HG03457 (cell line): Measurements from ENCODE around the gene ACOT7.

ENCODE experiments used
- ATAC-seq: cut with Tn5 transposase; IDR thresholded peaks from one replicate; pipeline ENCODE4 v1.9.1; 2021; ENCODE audit warnings: moderate number of reproducible peaks; ENCODE audit not compliant: unreplicated experiment

Gene ACOT7

DNA sequence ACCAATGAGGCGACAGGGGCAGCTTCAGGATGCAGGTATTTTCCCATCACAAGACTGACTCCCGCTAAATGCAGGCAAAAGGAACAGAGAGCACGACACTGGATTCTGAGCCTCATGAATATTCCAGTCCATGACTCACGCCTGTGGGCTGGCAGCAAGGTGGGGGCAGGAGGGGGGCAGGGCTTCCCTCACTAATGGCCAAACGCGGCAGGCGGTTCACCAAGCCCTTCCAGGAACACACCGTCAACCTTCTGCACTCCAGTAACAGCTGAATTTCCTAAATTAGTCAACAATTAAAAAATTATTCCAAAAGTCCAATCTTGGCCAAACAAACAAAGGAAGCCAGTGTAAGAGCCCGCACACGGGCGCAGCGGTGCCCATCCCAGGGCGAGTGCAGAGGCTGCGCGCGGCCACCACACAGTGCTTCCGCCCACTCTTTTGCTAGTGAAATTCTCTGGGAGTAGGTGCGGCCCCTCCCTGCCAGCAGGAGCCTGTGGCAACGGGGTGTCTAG is 120.1 kb downstream of the ACOT7 start:
- ATAC-seq, result no peak

DNA sequence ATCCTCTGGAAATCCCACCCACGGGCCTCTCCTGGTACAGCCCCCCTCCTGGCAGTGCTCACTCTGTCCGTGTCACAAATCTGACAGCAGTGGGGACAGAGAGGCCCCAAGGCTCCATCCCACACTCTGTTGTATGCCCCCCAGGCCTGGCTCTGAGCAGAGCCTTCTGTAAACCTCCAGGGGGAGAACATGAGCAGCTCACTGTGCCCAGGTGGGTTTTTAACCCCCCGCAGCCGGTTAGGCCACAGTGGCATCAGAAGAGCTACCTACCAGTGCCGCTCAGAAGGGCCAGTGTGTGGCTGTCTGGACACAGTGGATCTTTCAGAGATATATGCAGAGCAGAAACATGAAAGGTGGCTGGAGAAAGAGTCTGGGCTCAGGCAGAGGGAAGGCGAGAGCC is 120.7 kb downstream of the ACOT7 start:
- no peak for ATAC-seq

DNA sequence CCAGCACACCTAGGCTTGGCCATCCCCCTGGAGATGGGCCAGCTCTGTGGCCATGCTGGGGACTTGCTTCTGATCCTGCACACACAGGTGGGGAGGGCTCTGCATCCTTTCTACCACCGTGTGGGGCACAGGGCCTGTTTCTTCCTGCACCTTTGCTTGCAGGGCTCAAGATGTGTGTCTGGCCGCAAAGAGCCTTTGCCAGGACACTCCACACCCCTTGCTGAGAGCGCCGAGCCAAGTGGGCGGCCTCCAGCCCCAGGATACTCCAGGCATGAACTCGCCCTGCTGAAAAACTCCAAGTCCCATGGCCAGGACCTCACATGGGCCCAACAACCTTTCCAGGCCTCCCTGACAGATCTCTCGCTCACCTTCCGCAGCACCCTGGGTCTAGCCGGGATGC is 121.1 kb downstream of the ACOT7 start:
- no peak for ATAC-seq

DNA sequence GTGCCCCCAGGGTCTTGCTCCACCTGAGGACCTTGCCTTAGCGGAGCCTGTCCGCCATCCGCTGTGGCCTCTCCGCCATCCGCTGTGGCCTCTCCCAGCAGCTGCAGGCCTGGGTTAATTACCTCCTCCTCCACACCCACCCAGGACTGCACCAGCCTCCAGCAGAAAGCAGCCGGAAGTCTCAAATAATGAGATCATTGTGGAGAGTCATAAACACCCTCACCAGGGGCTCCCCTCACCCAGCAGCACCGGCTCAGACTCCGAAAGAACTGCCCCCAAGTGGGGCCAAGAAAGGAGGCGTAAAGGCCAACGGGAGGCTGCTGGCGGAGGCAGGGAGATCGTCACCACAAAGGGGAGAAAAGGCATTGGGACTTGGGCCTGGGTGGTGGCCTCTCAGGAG is 122.0 kb downstream of the ACOT7 start:
- no peak for ATAC-seq

DNA sequence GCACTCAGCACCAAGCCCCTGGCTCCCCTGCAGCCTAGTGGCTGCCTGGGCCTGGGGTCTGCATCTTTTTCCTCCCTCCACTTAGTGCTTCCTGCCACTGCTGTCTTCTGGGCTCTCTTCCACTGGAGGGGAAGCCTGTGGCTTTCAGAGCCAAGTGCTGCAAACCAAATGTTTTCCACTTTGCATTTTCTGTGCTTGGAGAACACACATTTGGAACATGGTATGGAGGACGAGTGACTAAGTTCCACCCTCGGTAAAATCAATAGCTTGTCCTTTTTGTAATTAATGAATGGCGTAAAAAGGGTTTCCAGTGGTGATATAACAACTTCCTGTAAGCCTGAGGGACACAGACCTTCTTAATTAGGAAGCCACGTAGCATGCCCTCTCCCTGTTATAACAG is 122.6 kb downstream of the ACOT7 start:
- no peak for ATAC-seq

- no peak for ATAC-seq
Measured at GRCh38 chr1:6270401-6270800, 123.2 kb downstream of the ACOT7 start.

- no peak for ATAC-seq
Measured at GRCh38 chr1:6269720-6270400, 123.7 kb downstream of the ACOT7 start.

- no peak for ATAC-seq
Measured at GRCh38 chr1:6269296-6269695, 124.3 kb downstream of the ACOT7 start.

DNA sequence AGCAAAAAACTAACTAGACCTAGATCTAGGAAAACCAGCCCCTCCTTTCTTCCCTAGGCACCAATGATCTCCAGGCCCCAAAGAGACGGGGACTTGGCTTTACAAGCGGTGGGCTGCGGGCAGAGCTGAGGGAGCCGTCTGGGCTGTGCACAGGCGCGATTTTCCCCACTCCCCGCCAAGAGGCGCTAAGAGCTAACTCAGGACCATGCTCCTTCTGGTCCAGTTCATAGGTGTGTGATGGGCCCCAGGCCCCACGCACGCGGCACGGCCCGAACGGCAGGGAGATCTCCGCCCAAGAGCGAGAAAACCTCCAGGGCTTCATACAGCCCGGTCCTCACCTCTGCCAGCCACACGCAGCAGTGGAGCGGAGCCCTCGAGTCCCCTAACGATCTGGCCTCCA is 125.2 kb downstream of the ACOT7 start:
- ATAC-seq, result no peak

- no peak for ATAC-seq
Measured at GRCh38 chr1:6267686-6268322, 125.8 kb downstream of the ACOT7 start.

DNA sequence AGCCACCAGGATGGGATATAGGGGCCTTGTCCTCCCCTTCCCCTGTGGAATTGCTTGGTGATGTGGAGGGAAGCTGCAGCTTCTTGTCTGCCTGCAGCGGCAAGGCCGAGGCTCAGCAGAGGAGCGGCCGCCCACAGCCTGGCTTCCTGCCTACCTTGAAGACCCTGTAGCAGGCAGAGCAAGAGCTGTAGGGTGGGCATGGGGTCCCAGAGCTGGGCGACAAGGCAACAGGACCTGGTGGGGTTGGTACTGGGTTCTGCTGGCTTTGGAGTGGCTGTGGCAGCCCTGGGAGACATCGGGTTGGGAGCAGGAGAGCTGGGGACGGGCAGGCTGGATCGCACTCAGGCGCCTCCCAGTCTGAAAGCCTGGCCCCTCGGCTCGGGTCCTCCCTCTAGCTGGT is 126.9 kb downstream of the ACOT7 start:
- ATAC-seq, result no peak

- no peak for ATAC-seq
Measured at GRCh38 chr1:6265151-6265550, 128.4 kb downstream of the ACOT7 start.

- ATAC-seq, result no peak
Measured at GRCh38 chr1:6263716-6264115, 129.9 kb downstream of the ACOT7 start.

DNA sequence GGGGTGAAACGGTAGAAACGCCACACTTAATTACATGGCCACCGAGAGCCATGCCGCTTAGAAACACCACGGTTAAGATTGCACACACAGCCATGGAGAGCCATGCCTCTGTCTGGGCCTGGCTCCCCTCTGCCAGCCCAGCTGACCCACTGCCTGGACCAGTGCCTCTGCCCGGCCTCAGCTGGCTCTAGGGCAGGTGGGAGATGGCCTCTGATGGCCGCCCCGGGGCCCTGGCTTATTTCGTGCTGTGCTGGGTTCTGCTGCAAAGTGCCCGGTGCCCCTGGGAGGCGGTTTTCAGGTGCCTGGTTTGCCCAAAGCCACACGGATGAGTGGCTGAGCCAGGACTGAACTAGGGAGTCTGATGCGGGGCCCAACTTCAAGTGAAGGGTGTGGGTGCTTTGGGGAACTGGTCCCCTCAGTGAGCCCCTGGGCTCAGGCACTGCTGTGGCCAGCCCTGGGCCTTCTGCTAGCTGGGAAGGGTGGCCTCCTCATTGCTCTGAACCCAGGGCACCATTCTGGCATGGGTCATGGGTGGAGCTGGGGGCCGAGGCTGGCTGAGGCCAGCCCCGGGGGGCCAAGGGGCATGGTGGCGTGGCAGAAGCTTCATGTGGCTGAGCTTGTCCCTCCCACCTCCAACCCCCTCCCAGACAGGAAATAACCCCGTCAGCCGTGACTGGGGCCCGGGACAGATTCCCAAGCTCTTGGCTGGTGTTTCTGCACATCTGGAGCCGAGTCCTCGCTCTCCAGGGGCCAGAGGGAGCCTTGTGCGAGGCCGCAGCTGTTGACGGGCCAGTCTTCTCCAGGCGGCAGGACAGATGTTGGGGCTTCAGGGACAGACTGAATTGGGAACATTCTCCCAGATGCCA is 130.8 kb downstream of the ACOT7 start:
- ATAC-seq, result no peak

DNA sequence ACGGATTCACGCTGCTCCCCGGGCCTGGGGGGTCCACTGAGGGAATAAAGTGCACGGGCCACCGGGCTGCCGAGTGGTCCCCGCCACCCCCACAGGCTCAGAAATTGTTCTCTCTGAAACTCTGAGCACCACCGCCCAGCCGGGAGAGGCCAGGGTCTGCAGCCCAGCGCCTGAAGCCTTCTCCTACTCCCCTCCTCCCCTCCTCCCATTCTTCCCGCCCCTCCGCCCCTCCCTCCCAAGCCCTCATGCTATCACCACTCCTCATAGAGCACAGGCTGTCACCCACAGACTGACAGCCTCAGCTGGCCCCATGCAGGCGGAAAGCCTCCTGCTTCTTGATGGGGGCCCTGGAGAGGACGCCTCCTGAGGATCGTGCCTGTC is 132.0 kb downstream of the ACOT7 start:
- no peak for ATAC-seq

DNA sequence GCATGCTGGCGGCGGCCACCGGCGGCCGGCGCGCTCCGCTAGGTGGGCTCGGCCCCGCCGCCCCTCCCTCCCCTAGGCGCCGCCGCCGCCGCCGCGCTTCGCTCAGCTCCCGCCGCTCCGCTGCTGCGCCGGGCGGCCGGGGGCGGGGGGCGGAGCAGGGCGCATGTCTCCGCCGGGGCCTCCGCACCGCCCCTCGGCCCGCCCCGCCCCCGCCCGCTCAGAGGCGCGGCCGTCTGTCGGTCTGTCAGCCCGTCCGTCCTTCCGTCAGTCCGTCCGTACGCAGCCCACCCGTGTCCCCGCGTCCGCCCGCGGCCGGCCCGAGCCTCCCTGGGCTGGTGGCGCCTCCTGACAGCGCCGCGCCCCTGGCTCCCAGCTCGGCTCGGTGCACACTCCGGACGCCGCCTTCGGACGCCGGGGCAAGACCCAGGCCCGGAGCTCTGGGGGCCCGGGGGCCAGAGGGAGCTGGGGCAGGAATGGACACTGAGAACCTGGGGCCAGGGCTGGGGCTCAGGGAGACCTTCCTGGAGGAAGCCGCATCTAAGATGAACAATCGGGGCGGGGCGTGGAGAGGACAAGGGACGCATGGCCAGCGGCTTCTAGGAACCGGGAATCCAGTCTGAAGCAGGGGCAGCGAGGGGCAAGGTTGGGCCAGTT is 132.5 kb downstream of the ACOT7 start, which contains the start of gene GPR153:
Gene GPR153 (minus strand): TSS at position 138 of the 654 bp plus-strand sequence. CDS start 6,193 bp downstream, outside the sequence.
- no peak for ATAC-seq

DNA sequence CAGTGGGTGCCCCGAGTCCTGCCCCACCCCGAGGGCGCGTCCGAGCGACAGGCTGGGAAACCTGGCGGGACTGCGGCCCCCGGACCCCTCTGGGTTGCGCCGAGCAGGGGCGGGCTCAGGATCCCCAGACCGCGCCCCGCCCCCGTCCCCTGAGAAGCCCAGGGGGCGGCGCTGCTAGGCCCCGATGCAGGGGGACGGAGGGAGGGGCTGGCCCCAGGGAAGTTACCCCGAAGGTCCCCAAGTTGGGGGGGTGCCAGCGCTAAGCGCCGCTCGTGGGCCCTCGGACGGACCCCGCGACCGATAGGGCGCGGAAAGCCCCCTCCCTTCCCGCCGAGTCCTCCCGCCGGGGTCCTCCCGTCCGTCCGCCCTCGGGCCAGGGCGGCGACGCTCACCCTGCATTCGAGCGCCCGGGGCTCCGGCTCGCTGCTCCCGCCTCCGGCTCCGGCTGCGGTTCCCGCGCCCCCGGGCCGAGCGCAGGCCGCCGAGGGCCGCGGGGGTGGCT is 133.1 kb downstream of the ACOT7 start:
- ATAC-seq, result no peak

- no peak for ATAC-seq
Measured at GRCh38 chr1:6259491-6260362, 133.8 kb downstream of the ACOT7 start.

GRCh38 chr1:6258675-6259074 is 134.9 kb downstream of the ACOT7 start:
- no peak for ATAC-seq

DNA sequence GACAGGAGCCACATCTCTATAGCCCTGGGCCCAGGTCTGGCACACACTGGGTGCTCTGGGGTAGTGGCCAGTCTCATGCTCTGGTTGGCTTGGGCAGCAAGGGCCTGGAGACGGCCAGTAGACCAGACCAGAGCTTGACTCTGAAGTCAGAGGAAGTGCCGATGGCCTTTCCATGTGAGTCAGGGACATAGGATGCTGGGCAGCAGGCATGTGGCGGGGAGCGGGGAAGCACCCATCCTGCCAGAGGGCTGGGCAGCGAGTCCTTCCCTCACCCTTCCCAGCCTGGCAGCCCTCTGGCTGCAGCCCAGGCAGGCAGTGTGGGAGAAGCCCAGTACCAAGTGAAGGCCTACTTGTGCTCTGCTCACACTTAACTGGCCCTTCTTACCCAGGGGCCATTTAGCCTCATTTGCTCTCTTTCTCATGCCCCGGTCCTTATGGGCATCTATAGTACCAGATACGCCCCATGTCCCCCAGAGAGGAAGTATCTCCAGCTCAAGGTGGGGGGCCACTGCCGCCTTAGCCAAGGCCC is 136.0 kb downstream of the ACOT7 start:
- ATAC-seq, result no peak
